GM23338 (cell line): ENCODE results near the gene GTF3C1. TPM values are rescaled to one million over a fixed set of nuclear protein-coding genes. Genes with fewer than 3 reads are reported as not detected.

Experiments used
- ATAC-seq: fragments of 200-7000 bp; cut with Tn5 transposase; 3 replicates; pipeline ENCODE4 v1.9.1; 2020
- DNase-seq: peaks from one replicate; pipeline ENCODE4 v3.0.0-alpha.2; 2015; ENCODE audit warnings: low spot score
- H2AFZ ChIP-seq: fragments of 200-600 bp; sonication (generic); 2 replicates; pipeline ENCODE4 v1.8.0; 2016; ENCODE audit warnings: antibody characterized with exemption, mild to moderate bottlenecking, moderate library complexity
- H3F3A ChIP-seq: fragments of 200-600 bp; sonication (generic); replicated peaks from 2 replicates; pipeline ENCODE4 v1.8.0; 2017; ENCODE audit warnings: antibody characterized with exemption, mixed run types, low read depth
- H3K27ac ChIP-seq: fragments of 200-600 bp; sonication (generic); 2 replicates; pipeline ENCODE4 v1.6.1; 2016; ENCODE audit warnings: low read depth
- H3K27me3 ChIP-seq: fragments of 200-600 bp; sonication (generic); 2 replicates; pipeline ENCODE4 v1.8.0; 2016; ENCODE audit warnings: mild to moderate bottlenecking, mixed run types, moderate library complexity; ENCODE audit not compliant: insufficient read depth
- H3K36me3 ChIP-seq: fragments of 200-600 bp; sonication (generic); 2 replicates; pipeline ENCODE4 v1.8.0; 2016; ENCODE audit warnings: mild to moderate bottlenecking; ENCODE audit not compliant: insufficient read depth
- H3K4me1 ChIP-seq: fragments of 200-600 bp; sonication (generic); 2 replicates; pipeline ENCODE4 v1.8.0; 2016; ENCODE audit warnings: mild to moderate bottlenecking, moderate library complexity; ENCODE audit not compliant: insufficient read depth
- H3K4me2 ChIP-seq: fragments of 200-600 bp; sonication (generic); 2 replicates; pipeline ENCODE4 v1.7.1; 2017; ENCODE audit warnings: mixed run types
- H3K4me3 ChIP-seq: fragments of 200-600 bp; sonication (generic); 2 replicates; pipeline ENCODE4 v1.6.1; 2016; ENCODE audit warnings: mixed run types
- H3K79me2 ChIP-seq: fragments of 200-600 bp; sonication (generic); replicated peaks from 2 replicates; pipeline ENCODE4 v1.8.0; 2017; ENCODE audit warnings: mild to moderate bottlenecking; ENCODE audit not compliant: insufficient read depth
- H3K9me2 ChIP-seq: fragments of 200-600 bp; sonication (generic); 2 replicates; pipeline ENCODE4 v1.8.0; 2017; ENCODE audit not compliant: insufficient read depth
- H4K20me1 ChIP-seq: fragments of 200-600 bp; sonication (generic); replicated peaks from 2 replicates; pipeline ENCODE4 v1.8.0; 2017; ENCODE audit warnings: mild to moderate bottlenecking; ENCODE audit not compliant: insufficient read depth
- H3K27ac Mint-ChIP-seq: 2 replicates; pipeline ENCODE4 v1.8.0; 2020; ENCODE audit warnings: inconsistent platforms, mild to moderate bottlenecking, moderate library complexity, mixed read lengths
- H3K27me3 Mint-ChIP-seq: 3 replicates; pipeline ENCODE4 v1.8.0; 2022; ENCODE audit warnings: low read depth, mild to moderate bottlenecking, moderate library complexity, mixed read lengths, inconsistent platforms; ENCODE audit not compliant: insufficient read depth, poor library complexity
- H3K36me3 Mint-ChIP-seq: 3 replicates; pipeline ENCODE4 v1.8.0; 2021; ENCODE audit warnings: low read depth, mild to moderate bottlenecking, inconsistent platforms, moderate library complexity, mixed read lengths
- H3K4me1 Mint-ChIP-seq: 3 replicates; pipeline ENCODE4 v1.8.0; 2020; ENCODE audit warnings: mild to moderate bottlenecking, inconsistent platforms, mixed read lengths
- H3K4me3 Mint-ChIP-seq: 3 replicates; pipeline ENCODE4 v1.8.0; 2021; ENCODE audit warnings: moderate library complexity, mild to moderate bottlenecking, inconsistent platforms, mixed read lengths
- H3K9me3 Mint-ChIP-seq: 3 replicates; pipeline ENCODE4 v1.8.0; 2020; ENCODE audit warnings: moderate library complexity, mild to moderate bottlenecking, inconsistent platforms, mixed read lengths
- CTCF ChIP-seq, 2 experiments: fragments of 200-600 bp in 1 of 2; sonication (generic) in 1 of 2; conservative IDR thresholded peaks; 2 replicates each; pipeline versions ENCODE4 v1.5.1 to v1.6.1; 2016 to 2017; ENCODE audit warnings: antibody characterized with exemption in 2 of 2, low read depth in 2 of 2, mild to moderate bottlenecking in 2 of 2, moderate library complexity in 1 of 2
- EZH2 ChIP-seq: fragments of 200-600 bp; sonication (generic); IDR thresholded peaks from one replicate; pipeline ENCODE4 v1.8.0; 2017; ENCODE audit warnings: antibody characterized with exemption, mild to moderate bottlenecking, low read depth; ENCODE audit not compliant: unreplicated experiment
- EZH2phosphoT487 ChIP-seq: fragments of 200-600 bp; sonication (generic); IDR thresholded peaks from one replicate; pipeline ENCODE4 v1.8.1; 2018; ENCODE audit warnings: antibody characterized with exemption; ENCODE audit not compliant: unreplicated experiment
- JUNB ChIP-seq: IDR thresholded peaks from one replicate; pipeline ENCODE4 v1.6.1; 2016; ENCODE audit warnings: antibody characterized with exemption; ENCODE audit not compliant: unreplicated experiment
- NANOG ChIP-seq: IDR thresholded peaks from 2 replicates; pipeline ENCODE4 v1.6.1; 2016; ENCODE audit warnings: antibody characterized with exemption, borderline replicate concordance
- POLR2AphosphoS5 ChIP-seq: IDR thresholded peaks from 2 replicates; pipeline ENCODE4 v1.6.1; 2016; ENCODE audit warnings: antibody characterized with exemption, low read depth
- STAT1 ChIP-seq: IDR thresholded peaks from one replicate; pipeline ENCODE4 v1.6.1; 2016; ENCODE audit warnings: antibody characterized with exemption; ENCODE audit not compliant: unreplicated experiment
- ZNF114 ChIP-seq: fragments of 250-450 bp; sonication (Bioruptor Pico); IDR thresholded peaks from 2 replicates; pipeline ENCODE4 v1.5.0; 2020; ENCODE audit warnings: mild to moderate bottlenecking, moderate library complexity
- ZNF331 ChIP-seq: fragments of 250-450 bp; sonication (Bioruptor Pico); IDR thresholded peaks from 2 replicates; pipeline ENCODE4 v1.5.0; 2020; ENCODE audit warnings: low read depth, mild to moderate bottlenecking, moderate library complexity
- polyA plus RNA-seq: library from polyadenylated mRNA; unstranded; fragments of >200 nt; fragmentation: Nextera tagmentation; extraction: Ambion mirVana; gene quantifications from 2 replicates; pipeline ENCODE4 v1.2.1, GENCODE V29; 2016
- total RNA-seq: library from RNA; depleted of rRNA; stranded (reverse); fragments of >200 nt; shearing (Covaris generic); gene quantifications from 2 replicates; pipeline ENCODE4 v1.2.3, GENCODE V29; 2014
- TF ChIP-seq, protein P1 (sequence below): IDR thresholded peaks from 2 replicates; pipeline ENCODE4 v1.6.1; 2016; ENCODE audit warnings: antibody characterized with exemption
- TF ChIP-seq, protein P2 (sequence below): IDR thresholded peaks from one replicate; pipeline ENCODE4 v1.6.1; 2018; ENCODE audit warnings: antibody characterized with exemption; ENCODE audit not compliant: unreplicated experiment
- TF ChIP-seq, protein P3 (sequence below): fragments of 250-450 bp; sonication (Bioruptor Pico); IDR thresholded peaks from 2 replicates; pipeline ENCODE4 v1.5.0; 2020; ENCODE audit warnings: mild to moderate bottlenecking, moderate library complexity

Gene GTF3C1
- total and polyA plus RNA-seq, 2 experiments from 2014 or later, result 78.5 to 138 TPM

DNA sequence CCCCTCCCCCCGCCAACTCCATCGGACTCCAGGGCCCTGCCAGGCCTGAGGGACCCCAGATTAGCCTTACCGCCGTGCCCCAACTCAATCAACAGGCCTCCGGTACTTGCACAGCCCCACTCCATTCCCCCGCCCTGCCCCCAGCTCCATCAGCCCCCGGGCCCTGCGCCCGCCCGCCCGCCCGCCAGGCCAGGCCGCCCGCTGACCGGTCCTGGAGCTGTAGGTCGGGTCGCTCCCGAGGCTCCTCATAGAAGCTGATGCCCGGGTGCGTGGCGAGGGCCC lies 308 bp downstream of the GTF3C1 start:
- peak; percentile 72 for ATAC-seq
- H3K36me3 ChIP-seq, result no peaks in the 10 kb centered on the region
- peak overlapping the region; percentile 89 for H3K27ac Mint-ChIP-seq
- peak overlapping the region; percentile 100 for H3K4me3 Mint-ChIP-seq
- H3K9me2 ChIP-seq, result no peaks in the 10 kb centered on the region
- no peak overlapping the region for H3K27ac ChIP-seq
- H2AFZ ChIP-seq, result no peak overlapping the region
- H3K36me3 Mint-ChIP-seq, result peaks cover 14% of the 10 kb centered on the region
- H3F3A ChIP-seq, result no peaks in the 10 kb centered on the region
- TF ChIP-seq EZH2, result no peak
- no peak for TF ChIP-seq CTCF (conservative IDR thresholded peaks at IDR 0.05; ENCODE audit: low read depth in 2 of 2)
- no peak for TF ChIP-seq ZNF114 (CRISPR knock-in tag)
- TF ChIP-seq STAT1, result no peak
- TF ChIP-seq, protein P1, sequence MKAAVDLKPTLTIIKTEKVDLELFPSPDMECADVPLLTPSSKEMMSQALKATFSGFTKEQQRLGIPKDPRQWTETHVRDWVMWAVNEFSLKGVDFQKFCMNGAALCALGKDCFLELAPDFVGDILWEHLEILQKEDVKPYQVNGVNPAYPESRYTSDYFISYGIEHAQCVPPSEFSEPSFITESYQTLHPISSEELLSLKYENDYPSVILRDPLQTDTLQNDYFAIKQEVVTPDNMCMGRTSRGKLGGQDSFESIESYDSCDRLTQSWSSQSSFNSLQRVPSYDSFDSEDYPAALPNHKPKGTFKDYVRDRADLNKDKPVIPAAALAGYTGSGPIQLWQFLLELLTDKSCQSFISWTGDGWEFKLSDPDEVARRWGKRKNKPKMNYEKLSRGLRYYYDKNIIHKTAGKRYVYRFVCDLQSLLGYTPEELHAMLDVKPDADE, result no peak
- no peak for TF ChIP-seq EZH2phosphoT487
- no peak for TF ChIP-seq ZNF331 (CRISPR knock-in tag)
- no peak for TF ChIP-seq JUNB
- TF ChIP-seq, protein P2, sequence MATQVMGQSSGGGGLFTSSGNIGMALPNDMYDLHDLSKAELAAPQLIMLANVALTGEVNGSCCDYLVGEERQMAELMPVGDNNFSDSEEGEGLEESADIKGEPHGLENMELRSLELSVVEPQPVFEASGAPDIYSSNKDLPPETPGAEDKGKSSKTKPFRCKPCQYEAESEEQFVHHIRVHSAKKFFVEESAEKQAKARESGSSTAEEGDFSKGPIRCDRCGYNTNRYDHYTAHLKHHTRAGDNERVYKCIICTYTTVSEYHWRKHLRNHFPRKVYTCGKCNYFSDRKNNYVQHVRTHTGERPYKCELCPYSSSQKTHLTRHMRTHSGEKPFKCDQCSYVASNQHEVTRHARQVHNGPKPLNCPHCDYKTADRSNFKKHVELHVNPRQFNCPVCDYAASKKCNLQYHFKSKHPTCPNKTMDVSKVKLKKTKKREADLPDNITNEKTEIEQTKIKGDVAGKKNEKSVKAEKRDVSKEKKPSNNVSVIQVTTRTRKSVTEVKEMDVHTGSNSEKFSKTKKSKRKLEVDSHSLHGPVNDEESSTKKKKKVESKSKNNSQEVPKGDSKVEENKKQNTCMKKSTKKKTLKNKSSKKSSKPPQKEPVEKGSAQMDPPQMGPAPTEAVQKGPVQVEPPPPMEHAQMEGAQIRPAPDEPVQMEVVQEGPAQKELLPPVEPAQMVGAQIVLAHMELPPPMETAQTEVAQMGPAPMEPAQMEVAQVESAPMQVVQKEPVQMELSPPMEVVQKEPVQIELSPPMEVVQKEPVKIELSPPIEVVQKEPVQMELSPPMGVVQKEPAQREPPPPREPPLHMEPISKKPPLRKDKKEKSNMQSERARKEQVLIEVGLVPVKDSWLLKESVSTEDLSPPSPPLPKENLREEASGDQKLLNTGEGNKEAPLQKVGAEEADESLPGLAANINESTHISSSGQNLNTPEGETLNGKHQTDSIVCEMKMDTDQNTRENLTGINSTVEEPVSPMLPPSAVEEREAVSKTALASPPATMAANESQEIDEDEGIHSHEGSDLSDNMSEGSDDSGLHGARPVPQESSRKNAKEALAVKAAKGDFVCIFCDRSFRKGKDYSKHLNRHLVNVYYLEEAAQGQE, result no peak
- no peak for TF ChIP-seq POLR2AphosphoS5
- TF ChIP-seq, protein P3, sequence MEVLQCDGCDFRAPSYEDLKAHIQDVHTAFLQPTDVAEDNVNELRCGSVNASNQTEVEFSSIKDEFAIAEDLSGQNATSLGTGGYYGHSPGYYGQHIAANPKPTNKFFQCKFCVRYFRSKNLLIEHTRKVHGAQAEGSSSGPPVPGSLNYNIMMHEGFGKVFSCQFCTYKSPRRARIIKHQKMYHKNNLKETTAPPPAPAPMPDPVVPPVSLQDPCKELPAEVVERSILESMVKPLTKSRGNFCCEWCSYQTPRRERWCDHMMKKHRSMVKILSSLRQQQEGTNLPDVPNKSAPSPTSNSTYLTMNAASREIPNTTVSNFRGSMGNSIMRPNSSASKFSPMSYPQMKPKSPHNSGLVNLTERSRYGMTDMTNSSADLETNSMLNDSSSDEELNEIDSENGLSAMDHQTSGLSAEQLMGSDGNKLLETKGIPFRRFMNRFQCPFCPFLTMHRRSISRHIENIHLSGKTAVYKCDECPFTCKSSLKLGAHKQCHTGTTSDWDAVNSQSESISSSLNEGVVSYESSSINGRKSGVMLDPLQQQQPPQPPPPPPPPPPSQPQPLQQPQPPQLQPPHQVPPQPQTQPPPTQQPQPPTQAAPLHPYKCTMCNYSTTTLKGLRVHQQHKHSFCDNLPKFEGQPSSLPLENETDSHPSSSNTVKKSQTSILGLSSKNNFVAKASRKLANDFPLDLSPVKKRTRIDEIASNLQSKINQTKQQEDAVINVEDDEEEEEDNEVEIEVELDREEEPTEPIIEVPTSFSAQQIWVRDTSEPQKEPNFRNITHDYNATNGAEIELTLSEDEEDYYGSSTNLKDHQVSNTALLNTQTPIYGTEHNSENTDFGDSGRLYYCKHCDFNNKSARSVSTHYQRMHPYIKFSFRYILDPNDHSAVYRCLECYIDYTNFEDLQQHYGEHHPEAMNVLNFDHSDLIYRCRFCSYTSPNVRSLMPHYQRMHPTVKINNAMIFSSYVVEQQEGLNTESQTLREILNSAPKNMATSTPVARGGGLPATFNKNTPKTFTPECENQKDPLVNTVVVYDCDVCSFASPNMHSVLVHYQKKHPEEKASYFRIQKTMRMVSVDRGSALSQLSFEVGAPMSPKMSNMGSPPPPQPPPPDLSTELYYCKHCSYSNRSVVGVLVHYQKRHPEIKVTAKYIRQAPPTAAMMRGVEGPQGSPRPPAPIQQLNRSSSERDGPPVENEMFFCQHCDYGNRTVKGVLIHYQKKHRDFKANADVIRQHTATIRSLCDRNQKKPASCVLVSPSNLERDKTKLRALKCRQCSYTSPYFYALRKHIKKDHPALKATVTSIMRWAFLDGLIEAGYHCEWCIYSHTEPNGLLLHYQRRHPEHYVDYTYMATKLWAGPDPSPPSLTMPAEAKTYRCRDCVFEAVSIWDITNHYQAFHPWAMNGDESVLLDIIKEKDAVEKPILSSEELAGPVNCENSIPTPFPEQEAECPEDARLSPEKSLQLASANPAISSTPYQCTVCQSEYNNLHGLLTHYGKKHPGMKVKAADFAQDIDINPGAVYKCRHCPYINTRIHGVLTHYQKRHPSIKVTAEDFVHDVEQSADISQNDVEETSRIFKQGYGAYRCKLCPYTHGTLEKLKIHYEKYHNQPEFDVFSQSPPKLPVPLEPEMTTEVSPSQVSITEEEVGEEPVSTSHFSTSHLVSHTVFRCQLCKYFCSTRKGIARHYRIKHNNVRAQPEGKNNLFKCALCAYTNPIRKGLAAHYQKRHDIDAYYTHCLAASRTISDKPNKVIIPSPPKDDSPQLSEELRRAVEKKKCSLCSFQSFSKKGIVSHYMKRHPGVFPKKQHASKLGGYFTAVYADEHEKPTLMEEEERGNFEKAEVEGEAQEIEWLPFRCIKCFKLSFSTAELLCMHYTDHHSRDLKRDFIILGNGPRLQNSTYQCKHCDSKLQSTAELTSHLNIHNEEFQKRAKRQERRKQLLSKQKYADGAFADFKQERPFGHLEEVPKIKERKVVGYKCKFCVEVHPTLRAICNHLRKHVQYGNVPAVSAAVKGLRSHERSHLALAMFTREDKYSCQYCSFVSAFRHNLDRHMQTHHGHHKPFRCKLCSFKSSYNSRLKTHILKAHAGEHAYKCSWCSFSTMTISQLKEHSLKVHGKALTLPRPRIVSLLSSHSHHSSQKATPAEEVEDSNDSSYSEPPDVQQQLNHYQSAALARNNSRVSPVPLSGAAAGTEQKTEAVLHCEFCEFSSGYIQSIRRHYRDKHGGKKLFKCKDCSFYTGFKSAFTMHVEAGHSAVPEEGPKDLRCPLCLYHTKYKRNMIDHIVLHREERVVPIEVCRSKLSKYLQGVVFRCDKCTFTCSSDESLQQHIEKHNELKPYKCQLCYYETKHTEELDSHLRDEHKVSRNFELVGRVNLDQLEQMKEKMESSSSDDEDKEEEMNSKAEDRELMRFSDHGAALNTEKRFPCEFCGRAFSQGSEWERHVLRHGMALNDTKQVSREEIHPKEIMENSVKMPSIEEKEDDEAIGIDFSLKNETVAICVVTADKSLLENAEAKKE (CRISPR knock-in tag), result no peak
- no peak for TF ChIP-seq NANOG
- no peaks in the 10 kb centered on the region for H3K27me3 ChIP-seq
- H4K20me1 ChIP-seq, result peaks cover 35% of the 10 kb centered on the region
- peak overlapping the region; percentile 96 for H3K4me2 ChIP-seq
- peaks cover 8% of the 10 kb centered on the region; the same call in 2 of the 3 replicates for H3K4me1 Mint-ChIP-seq
- peaks cover 59% of the 10 kb centered on the region for H3K79me2 ChIP-seq
- H3K9me3 Mint-ChIP-seq, result no peaks in the 10 kb centered on the region; the same call in 2 of the 3 replicates
- DNase-seq, result peak; percentile 43
- peaks cover 5% of the 10 kb centered on the region for H3K27me3 Mint-ChIP-seq
- H3K4me3 ChIP-seq, result peak overlapping the region; percentile 91
- H3K4me1 ChIP-seq, result peaks cover 8% of the 10 kb centered on the region
